ENCODE data around the gene ATF1.

The ATF1 gene

GRCh38 chr12:50786498-50787231 lies 22.8 kb downstream of the ATF1 start:
- H3K9me3 ChIP-seq (ENCODE audit: control insufficient read depth, low read length) = no peaks in the 10 kb centered on the region
- H3K79me2 ChIP-seq = peaks cover 17% of the 10 kb centered on the region
- no peak for TF ChIP-seq CTCF (IDR thresholded peaks at IDR 0.05)
- H3K4me3 ChIP-seq (ENCODE audit: low read depth, low read length) = no peak overlapping the region
- H2AFZ ChIP-seq = no peak overlapping the region
- H3K4me2 ChIP-seq (ENCODE audit: low read length) = no peak overlapping the region
- no peaks in the 10 kb centered on the region for H3K27me3 ChIP-seq (ENCODE audit: control insufficient read depth, insufficient read depth, low read length)
- H3K27ac ChIP-seq = no peak overlapping the region
- H3K9ac ChIP-seq = no peak overlapping the region
- no peaks in the 10 kb centered on the region for H3K36me3 ChIP-seq (ENCODE audit: control insufficient read depth, insufficient read depth, low read length)
- peaks cover 5% of the 10 kb centered on the region for H3K4me1 ChIP-seq

GRCh38 chr12:50787618-50788017 lies 23.7 kb downstream of the ATF1 start:
- Histone ChIP-seq H3K4me2 (ENCODE audit: low read length) (no peak overlapping the region), H3K79me2 (peaks cover 17% of the 10 kb centered on the region), H3K4me1 (peaks cover 5% of the 10 kb centered on the region), H2AFZ (no peak overlapping the region), H3K36me3 (ENCODE audit: control insufficient read depth, insufficient read depth, low read length) (no peaks in the 10 kb centered on the region), H3K9ac (no peak overlapping the region), H3K27me3 (ENCODE audit: control insufficient read depth, insufficient read depth, low read length) (no peaks in the 10 kb centered on the region), H3K4me3 (ENCODE audit: low read depth, low read length) (no peak overlapping the region), H3K27ac (no peak overlapping the region), H3K9me3 (ENCODE audit: control insufficient read depth, low read length) (no peaks in the 10 kb centered on the region)
- TF ChIP-seq CTCF (IDR thresholded peaks at IDR 0.05) = no peak

- no peak overlapping the region for H3K9ac ChIP-seq
- peaks cover 14% of the 10 kb centered on the region for H3K79me2 ChIP-seq
- H3K4me3 ChIP-seq (ENCODE audit: low read depth, low read length) = no peak overlapping the region
- no peaks in the 10 kb centered on the region for H3K27me3 ChIP-seq (ENCODE audit: control insufficient read depth, insufficient read depth, low read length)
- TF ChIP-seq CTCF (IDR thresholded peaks at IDR 0.05) = no peak
- peaks cover 5% of the 10 kb centered on the region for H3K4me1 ChIP-seq
- no peaks in the 10 kb centered on the region for H3K9me3 ChIP-seq (ENCODE audit: control insufficient read depth, low read length)
- no peaks in the 10 kb centered on the region for H3K36me3 ChIP-seq (ENCODE audit: control insufficient read depth, insufficient read depth, low read length)
- peak overlapping the region; percentile 21 for H3K4me2 ChIP-seq (ENCODE audit: low read length)
- H2AFZ ChIP-seq = no peak overlapping the region
- no peak overlapping the region for H3K27ac ChIP-seq
These were observed 24.7 kb downstream of the ATF1 start for GRCh38 chr12:50788561-50788960.

GRCh38 chr12:50790081-50790480 lies 26.2 kb downstream of the ATF1 start:
- Histone ChIP-seq H3K27ac (no peak overlapping the region), H3K4me3 (ENCODE audit: low read depth, low read length) (no peak overlapping the region), H3K9me3 (ENCODE audit: control insufficient read depth, low read length) (no peaks in the 10 kb centered on the region), H3K4me2 (ENCODE audit: low read length) (no peak overlapping the region), H3K36me3 (ENCODE audit: control insufficient read depth, insufficient read depth, low read length) (no peaks in the 10 kb centered on the region), H2AFZ (no peak overlapping the region), H3K4me1 (peaks cover 5% of the 10 kb centered on the region), H3K9ac (no peak overlapping the region), H3K79me2 (peaks cover 14% of the 10 kb centered on the region), H3K27me3 (ENCODE audit: control insufficient read depth, insufficient read depth, low read length) (no peaks in the 10 kb centered on the region)
- TF ChIP-seq CTCF (IDR thresholded peaks at IDR 0.05) = no peak

GRCh38 chr12:50799908-50800307 lies 36.0 kb downstream of the ATF1 start:
- no peak overlapping the region for H3K4me3 ChIP-seq (ENCODE audit: low read depth, low read length)
- H3K9me3 ChIP-seq (ENCODE audit: control insufficient read depth, low read length) = no peaks in the 10 kb centered on the region
- no peak for TF ChIP-seq CTCF (IDR thresholded peaks at IDR 0.05)
- no peak overlapping the region for H3K4me2 ChIP-seq (ENCODE audit: low read length)
- peaks cover 3% of the 10 kb centered on the region for H3K79me2 ChIP-seq
- no peaks in the 10 kb centered on the region for H3K36me3 ChIP-seq (ENCODE audit: control insufficient read depth, insufficient read depth, low read length)
- no peaks in the 10 kb centered on the region for H3K4me1 ChIP-seq
- H3K9ac ChIP-seq = no peak overlapping the region
- H2AFZ ChIP-seq = no peak overlapping the region
- H3K27ac ChIP-seq = no peak overlapping the region
- no peaks in the 10 kb centered on the region for H3K27me3 ChIP-seq (ENCODE audit: control insufficient read depth, insufficient read depth, low read length)

Measured in parathyroid adenoma (tissue), 2 donors.